Activated CD4-positive, CD25-positive, alpha-beta regulatory T cell treated with anti-CD3 and anti-CD28 coated beads, Interleukin-2, amount 50 U/mL, for 24 hours (primary cell): ENCODE measurements around the gene STIMATE.

Experiments used
- ATAC-seq, 2 donors: fragments of 150-1000 bp; cut with Tn5 transposase; one replicate each; pipeline ENCODE4 v1.10.0; 2021; ENCODE audit warnings: mild to moderate bottlenecking in 1 of 2, moderate library complexity in 1 of 2

The STIMATE gene

DNA sequence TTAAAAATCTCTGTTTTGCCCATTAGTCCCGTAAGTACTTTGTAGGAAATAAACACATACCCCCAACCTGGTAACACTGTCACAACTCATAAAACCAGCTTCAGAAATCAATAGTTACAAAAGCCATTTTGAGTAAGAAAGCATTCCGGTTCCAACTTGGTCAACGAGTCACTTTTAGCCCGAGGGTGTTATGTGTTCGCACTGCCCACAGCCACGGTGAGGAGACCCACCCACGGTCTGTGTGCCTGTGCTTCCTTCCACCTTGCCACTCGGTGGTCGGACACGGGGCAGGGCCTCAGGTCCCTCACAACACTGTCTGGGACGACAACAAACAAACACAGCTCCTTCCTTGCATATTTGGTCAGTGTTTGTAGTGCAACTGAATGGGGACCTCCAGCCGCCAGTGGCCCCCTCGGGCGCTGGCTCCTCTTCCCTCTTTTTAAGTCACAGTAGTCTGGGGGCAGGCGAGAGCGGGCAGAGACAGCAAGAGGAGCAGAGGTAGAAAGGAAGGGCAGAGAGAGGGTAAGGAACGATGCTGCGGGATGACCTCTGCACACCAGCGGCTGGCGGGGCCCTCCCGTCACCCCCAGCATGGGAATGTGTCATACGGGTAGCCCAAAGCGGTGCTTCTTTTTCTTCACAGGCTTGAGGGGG is 57.3 kb downstream of the STIMATE start:
- ATAC-seq, result no peak

- ATAC-seq, result no peak
Observed at GRCh38 chr3:52839268-52839575, 58.1 kb downstream of the STIMATE start.

DNA sequence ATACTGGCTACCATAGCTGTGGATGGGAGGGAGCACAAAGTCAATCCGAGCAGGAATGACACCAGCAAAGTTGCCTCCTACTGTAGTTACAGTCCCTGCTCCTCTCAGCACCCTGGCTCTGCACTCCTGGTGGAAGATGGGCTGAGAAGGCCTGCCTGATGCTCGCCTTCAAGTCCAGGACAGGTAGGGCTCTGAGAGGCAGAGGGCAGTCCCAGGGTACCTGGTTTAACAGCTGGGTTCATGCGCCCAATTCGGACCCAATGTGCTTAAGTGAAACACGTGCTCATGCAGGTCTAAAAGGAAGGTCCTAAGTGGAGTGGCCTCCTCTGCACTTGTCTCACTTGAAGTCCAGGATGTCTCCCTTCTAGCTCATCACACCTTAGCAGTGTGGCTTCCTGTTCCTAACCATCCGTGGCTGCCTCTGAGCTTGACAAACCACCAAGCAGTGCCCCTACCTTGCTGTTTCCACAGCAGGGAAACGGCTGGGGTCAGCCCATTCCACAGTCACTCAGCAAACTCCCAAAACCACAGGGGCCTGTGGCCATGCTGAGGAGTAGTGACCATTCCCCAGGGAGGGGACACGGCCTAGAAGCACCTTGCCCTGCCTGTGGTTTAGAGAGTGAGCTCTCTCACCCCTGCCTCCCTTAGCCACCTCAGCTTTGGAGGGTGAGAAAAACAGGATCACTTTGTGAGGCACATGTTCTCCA is 58.6 kb downstream of the STIMATE start:
- no peak for ATAC-seq

- no peak for ATAC-seq
Observed at GRCh38 chr3:52836986-52837385, 60.4 kb downstream of the STIMATE start.

GRCh38 chr3:52836471-52836845 is 60.9 kb downstream of the STIMATE start:
- ATAC-seq, result no peak

DNA sequence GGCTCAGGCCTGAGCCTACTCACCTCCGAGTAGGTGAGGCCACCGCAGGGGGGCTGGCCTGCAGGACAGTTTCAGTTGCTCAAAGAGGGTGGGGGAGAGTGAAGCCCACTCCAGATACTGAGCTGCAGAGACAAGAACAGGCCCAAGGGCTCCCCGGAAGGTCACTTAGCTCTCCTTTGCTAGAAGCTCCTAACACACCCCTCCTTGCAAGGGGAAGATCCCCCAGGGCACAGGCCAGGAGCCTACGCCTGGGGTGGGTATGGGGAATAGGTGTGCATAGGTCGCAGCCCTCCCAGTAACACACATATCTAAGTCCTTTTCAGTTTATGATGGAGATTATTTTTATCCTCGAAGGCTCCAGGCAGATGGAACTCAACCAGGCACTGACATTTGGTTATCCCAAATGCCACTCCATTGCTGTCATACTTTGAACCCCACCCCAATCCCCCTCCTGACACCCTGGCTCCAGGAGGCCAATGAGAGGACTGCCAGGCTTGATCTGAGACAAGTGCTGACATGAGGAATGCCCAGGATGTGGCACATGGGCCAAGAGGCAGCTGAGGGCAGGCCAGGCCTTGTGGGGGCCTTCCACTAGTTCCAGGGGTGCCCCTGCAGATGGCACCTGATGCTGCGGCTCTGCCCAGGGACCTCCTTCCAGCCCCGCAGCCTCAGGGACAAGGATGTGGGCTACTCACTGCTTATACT is 61.4 kb downstream of the STIMATE start:
- no peak for ATAC-seq

- ATAC-seq, result no peak
Observed at GRCh38 chr3:52834871-52835501, 62.4 kb downstream of the STIMATE start, which contains the start of gene MUSTN1. TSS of gene MUSTN1 (minus strand) at chr3:52835019. CDS start at chr3:52834948, 71 bp downstream.

DNA sequence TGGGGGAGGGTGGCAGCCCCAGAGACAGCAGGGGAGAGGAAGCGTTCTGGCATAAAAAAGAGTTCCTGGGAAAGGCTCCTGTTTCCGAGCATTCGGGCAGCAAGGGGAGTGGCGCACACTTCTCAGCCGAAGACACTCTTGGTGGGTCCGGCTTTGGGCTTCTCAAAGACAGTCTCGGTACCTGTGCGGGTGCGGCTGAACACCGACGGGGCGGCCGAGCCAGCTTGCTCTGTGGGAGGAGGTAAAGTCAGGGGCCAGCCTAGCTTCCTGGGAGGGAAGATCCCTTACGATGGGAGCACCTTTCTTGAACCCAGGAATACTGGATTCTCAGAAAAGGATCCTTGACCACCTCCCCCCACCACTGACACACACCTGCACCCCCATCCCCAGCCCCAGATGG is 64.1 kb downstream of the STIMATE start:
- no peak for ATAC-seq

DNA sequence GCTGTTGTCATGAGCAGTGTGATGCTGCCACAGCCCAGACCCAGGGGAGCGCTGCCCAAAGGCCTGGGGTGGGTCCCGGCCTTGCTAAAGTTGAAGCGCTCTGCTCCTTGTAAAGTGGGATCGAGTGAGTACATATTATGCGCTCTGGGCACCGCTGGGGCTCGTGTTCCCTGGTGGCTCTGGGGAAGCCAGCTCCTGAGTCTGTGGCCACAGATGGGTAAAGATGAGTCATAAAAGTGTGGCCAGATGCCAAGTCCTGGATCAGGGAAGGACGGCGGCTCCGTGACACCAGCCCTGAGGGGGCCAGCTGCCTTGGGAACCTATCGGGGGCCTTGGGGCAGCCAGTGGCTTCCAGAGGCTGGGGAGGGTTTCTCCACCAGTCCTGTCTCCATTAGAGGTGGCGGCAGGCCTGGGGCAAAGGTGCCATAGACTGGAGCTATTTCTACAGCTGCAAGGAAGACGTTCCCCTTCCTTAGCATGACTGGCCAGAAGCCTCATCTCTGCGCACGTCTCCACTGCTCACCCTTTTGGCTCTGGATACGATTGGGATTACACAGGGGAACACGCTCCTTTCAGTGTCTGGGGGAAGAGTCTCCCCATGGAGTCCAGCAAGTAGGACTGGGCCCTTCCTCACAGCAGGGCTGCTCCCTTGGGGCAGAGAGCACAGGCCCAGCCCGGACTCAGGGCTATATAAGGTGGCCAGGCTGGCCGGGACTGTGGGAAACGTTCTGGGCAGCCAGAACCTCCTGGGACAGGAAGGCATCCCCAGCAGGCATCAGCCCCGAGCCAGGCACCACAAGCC is 65.6 kb downstream of the STIMATE start:
- no peak for ATAC-seq

DNA sequence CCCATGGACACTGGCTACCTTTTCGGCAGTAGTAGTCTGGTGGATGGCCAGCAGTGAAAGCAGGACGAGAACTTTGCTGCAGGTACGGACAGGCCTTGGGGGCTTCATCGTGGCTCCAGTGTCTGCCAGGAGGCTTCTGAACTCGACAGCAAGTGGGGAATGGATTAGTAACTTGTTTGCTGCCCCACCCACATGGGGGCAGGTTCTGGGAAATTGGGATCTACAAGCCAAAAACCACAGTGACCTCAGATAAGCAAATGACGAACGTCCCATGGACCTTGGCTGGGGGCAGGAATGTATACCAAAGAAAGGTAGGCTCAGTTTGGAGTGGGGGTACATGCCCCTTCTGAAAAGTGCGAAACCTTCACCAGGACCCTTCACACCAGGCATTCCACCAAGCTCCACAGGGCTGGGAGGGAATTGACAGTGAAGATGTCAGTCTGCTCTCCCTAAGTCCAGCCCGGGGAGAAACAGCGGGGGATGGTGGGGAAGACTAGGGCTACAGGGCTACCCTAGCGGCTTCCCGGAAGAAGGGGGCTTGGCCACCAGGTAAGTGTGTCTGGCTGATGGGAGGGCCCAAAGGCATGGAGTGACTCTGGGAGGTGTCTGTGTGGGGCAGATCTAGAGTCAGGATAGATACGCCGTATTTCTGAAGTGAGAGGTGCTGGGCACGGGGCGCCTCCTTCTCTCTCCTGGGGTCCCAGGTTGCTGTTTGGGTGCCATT is 66.7 kb downstream of the STIMATE start, which contains the start of gene ITIH4:
Gene ITIH4, minus strand, starts transcription at position 138 of the 724 bp plus-strand sequence. Its CDS starts 30 bp downstream, at position 108.
- no peak for ATAC-seq

DNA sequence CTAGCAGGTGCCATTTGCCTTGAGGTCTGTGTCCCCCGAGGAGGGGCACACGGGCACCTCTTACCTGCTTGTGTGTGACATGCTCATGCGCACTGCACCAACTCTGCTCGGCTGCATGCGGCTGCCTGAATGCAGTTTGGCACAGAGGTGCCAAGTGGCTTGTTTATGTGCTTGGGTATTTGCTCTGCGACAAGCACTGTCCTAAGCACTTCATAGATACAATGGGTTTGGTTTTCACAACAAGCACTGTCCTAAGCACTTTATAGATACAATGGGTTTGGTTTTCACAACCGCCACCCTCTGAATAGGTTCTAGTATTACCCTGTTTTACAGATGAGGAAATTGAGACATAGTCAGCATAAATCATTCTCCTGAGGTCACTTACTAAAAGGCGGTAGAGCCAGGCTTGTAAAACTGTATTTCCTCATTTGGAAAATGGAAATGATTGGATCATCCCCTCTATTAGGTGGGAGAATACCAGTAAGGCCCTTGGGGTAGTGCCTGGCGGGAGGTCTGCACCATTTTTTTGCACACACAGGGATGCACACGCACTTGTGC is 67.4 kb downstream of the STIMATE start:
- ATAC-seq, result no peak

- ATAC-seq, result no peak
Observed at GRCh38 chr3:52829482-52829881, 67.9 kb downstream of the STIMATE start.

DNA sequence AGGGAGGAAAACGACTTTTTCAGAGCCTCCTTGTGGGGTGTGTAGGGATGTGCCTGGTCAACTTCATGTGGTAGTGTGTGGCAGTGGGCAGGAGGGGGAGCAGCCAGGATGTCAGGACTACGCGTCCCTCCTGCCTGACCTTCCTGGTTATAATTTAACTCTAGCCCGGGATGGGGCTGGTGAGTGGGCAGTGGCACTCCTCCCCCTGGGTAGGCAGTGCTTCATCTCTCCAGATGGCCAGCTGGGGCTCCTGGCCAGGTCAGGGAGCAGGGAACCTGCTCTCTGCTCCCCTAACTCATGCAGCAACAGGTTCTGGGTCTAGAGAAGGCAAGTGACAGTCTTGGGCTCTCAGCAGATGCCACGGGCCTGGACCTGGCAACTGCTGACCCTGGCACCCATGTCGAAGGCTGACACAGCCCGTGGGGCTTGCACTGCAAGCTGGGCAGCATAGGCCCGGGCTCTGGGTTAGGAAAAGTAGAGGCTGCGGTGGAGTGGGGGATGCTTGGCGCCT is 69.4 kb downstream of the STIMATE start:
- no peak for ATAC-seq

DNA sequence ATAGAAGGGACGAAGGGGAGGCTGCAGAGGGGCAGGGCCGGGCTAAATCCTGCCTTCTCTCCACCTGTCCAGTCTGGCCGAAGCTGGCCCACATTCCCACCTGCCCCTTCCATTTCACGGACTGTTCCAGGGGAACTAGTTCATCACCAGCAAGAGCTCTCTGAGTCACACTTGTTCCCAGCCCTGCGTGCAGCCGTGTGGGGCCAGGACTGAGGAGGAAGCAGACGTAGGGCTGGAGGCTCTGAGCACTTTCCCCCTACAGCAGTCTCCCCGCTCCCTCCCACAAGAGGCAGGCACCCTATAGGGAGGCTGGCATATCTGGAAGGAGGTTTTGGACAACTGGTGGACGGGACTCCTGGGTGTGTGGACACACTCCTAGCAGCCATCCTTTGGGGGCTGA is 69.9 kb downstream of the STIMATE start:
- ATAC-seq, result no peak

GRCh38 chr3:52824037-52824436 is 73.3 kb downstream of the STIMATE start:
- ATAC-seq, result no peak

DNA sequence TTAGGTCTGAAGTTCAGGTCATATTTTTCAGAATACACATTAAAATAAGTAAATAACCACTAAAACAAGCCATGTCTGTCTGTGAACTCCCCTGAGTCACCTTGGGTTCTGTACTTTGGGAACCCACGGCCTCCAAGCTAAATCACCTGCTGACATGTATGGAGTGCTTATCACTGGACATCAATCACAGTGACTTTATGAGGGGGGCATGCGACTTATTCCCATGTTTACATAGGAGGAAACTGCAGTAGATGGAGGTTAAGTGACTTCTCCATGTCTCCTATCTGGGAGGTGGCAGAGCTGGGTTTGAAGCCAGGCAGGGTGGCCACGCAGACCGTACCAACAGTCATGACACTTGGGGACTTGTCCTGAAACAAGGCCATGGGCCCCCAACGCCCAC is 75.0 kb downstream of the STIMATE start:
- ATAC-seq, result no peak

DNA sequence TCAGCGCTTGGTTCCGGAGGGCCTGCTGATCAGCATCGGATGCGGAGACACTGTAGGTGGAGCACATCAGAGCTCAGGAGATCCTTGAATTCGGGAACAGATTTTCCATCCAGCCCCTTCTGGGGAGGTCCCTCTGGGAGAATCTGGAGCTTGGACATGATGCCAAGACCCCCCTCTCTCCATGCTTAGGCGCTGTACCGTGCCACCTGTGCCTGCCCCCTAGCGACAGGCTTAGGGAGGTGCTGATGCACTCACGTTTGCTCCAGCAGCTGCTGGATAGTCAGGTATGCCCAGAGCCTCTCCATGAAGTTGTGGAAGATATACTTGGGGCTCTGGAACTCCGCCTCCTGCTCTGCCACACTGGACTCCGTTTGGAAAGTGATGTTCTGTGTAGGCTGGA is 76.6 kb downstream of the STIMATE start:
- ATAC-seq, result peak; percentile 44 to 53

GRCh38 chr3:52819936-52820335 is 77.4 kb downstream of the STIMATE start:
- ATAC-seq, result no peak

DNA sequence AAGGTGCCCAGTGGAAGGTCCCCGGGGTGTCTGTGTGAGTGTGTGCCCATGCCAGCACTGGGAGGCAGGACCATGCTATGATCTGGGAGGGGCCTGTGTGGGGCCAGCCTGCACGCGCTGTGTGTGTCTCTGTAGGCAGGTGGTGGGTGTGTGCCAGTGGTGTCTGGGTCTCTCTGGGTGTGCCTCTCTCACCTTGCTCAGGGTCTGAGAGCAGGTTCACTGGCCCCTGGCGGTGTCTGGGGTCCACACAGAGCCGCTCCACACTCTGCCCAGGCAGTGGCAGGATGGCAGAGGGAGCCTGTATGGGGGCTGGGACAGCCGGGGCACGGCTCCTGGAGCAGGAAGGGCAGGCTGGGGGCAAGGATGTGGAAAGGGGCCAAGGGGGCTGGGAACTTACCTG is 79.5 kb downstream of the STIMATE start:
- no peak for ATAC-seq

DNA sequence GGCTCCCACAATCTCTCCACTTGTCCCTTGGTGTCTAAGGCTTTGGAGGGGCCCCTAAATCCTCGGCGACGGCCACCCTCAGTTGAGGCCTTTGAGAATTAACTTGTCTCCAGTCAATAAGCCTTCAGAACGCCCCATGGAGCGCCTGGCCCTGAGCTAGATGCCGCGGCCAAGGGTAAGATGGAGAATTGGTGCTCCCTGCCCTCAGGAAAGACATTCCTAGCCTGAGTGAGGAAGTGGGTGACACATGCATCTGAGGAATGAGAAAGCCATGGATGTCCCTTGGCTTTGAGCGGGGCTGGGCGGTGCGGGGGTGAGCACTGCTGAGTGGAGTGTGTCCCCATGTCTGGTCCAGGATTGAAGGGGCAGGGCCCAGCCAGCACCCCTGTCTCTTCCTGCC is 80.1 kb downstream of the STIMATE start:
- no peak for ATAC-seq

DNA sequence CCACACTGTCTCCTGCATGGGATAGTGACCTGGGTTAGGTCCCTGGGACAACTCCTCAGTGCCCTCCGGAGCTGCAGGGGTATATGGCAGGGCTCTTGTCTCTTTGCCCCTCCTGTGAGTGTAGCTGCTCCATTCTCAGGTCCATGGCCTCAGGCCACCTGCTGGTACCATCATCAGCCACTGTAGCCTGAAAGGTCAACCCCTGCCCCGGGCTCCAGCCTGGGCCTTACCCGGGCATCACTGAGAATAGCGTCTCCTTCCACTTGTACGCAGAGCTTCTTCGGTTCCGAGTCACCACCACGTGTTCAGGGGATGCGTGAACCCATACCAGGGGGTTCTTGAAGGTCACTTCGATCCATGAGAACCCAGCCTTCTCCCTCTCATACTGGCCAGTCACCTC is 80.7 kb downstream of the STIMATE start:
- ATAC-seq, result no peak
